ENCODE data around the gene NDC80.
A peak's percentile ranks its signal among the peaks of the same experiment; 100 is the strongest.
"Not testable (repeated sequence)": the region's sequence is repeated elsewhere in the genome, so short reads cannot be mapped to it uniquely, and the experiment has no call there.

NDC80 gene

DNA sequence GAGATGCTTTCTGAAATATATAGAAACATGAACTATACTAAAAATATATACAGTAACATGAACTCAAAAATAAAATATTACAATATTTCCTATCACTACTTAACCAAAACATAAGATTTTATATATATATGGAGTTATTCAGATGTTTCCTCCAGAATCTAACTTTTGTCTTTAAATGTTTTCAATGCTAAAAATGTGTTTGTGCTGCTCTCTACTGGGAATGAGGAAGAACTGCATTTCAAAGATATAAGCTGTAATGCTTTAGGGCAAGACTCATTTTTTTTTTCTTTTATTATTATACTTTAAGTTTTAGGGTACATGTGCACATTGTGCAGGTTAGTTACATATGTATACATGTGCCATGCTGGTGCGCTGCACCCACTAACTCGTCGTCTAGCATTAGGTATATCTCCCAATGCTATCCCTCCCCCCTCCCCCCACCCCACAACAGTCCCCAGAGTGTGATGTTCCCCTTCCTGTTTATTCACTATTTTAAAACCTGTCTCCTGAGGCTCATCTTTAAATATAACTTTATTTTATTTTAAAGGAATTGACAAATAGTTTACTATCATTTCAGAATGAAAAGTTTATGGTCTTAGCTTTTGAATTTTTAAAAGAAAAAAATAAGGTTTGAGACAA is 29.3 kb upstream of the NDC80 start:
- H3K27ac ChIP-seq, result not testable (repeated sequence)

DNA sequence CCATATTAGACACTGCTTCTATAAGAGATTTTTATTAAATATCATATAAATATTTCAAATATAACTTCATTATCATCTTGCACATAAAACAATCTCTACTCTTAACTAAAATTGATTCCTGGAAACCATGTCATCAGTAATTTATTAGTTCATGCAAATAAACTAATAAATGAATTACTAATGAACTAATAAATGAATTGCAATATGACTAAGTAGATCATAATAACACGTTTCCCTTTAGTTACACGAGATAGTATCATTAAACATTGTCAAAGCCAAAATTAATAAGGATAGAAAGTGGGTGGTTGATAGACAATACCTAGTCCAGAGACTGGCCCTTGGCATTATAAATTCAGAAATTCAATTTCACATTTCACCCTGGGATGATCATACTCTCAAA is 26.2 kb upstream of the NDC80 start:
- TF ChIP-seq, protein P1, sequence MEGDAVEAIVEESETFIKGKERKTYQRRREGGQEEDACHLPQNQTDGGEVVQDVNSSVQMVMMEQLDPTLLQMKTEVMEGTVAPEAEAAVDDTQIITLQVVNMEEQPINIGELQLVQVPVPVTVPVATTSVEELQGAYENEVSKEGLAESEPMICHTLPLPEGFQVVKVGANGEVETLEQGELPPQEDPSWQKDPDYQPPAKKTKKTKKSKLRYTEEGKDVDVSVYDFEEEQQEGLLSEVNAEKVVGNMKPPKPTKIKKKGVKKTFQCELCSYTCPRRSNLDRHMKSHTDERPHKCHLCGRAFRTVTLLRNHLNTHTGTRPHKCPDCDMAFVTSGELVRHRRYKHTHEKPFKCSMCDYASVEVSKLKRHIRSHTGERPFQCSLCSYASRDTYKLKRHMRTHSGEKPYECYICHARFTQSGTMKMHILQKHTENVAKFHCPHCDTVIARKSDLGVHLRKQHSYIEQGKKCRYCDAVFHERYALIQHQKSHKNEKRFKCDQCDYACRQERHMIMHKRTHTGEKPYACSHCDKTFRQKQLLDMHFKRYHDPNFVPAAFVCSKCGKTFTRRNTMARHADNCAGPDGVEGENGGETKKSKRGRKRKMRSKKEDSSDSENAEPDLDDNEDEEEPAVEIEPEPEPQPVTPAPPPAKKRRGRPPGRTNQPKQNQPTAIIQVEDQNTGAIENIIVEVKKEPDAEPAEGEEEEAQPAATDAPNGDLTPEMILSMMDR (conservative IDR thresholded peaks at IDR 0.05), result no peak

More for the DNA sequence above, 29.3 kb upstream of the NDC80 start:
- TF ChIP-seq, protein P1 (conservative IDR thresholded peaks at IDR 0.05), result peak; percentile 78

DNA sequence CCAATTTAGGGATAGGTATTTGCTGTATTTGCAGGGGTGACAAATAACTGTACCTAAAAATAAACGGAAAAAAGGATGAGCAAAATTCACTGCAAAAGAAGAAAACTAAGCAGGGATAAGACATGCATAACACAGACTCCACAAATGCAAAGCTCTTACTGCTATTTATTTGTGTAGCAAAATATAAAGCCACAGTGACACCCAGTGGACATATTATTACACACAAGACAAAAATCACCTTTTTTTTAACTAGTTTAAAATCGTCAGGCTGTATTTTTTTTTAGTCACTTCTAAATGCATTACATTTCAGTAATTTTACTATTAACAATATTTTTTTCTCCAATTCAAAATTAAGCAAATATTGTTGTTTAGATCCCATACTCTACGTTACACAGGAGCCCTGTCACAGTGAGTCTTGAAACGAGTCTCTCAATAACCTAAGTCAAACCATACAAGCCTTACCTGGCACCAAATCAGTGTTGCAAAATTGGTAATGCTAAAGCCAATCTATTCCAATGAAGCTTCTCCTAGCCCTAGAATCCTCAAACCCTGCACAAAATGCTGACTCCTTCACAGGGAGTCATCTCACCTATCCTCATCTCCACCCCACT is 23.8 kb upstream of the NDC80 start:
- TF ChIP-seq, protein P1 (conservative IDR thresholded peaks at IDR 0.05), result peak; percentile 76

More for the DNA sequence above, 26.2 kb upstream of the NDC80 start:
- no peak overlapping the region for H3K27ac ChIP-seq

DNA sequence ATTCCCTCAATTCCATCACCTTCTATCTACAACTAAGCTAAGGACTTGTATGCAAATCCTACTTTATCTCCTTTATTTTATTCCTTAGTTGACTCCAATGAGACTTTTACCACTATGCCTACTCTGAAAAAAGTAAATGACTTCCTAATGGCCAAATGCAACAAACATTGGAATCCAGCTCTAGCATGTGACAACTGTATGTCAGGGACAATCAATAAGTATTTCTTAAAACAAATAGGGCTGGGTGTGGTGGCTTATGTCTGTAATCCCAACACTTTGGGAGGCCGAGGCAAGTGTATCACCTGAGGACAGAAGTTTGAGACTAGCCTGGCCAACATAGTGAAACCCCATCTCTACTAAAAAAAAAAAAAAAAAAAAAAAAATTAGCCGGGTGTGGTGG is 21.9 kb upstream of the NDC80 start:
- TF ChIP-seq, protein P1 (conservative IDR thresholded peaks at IDR 0.05), result no peak
- H3K27ac ChIP-seq, result no peak overlapping the region

More for the DNA sequence above, 23.8 kb upstream of the NDC80 start:
- H3K27ac ChIP-seq, result no peak overlapping the region

DNA sequence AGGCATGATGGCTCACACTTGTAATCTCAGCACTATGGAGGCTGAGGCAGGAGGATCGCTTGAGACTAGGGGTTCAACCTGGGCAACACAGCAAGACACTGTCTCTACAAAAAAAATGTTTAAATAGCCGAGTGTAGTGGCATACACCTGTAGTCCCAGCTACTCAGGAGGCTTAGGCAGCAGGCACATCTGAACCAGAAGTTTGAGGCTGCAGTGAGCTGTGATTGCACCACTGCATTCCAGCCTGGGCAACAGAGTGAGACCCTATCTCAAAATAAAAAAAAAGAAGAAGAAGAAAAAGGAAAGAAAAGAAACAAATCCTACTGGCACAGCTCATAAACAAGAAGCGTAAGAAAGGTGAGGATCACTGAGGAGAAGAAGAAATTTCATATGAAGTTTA is 19.9 kb upstream of the NDC80 start:
- TF ChIP-seq, protein P1 (conservative IDR thresholded peaks at IDR 0.05), result no peak

DNA sequence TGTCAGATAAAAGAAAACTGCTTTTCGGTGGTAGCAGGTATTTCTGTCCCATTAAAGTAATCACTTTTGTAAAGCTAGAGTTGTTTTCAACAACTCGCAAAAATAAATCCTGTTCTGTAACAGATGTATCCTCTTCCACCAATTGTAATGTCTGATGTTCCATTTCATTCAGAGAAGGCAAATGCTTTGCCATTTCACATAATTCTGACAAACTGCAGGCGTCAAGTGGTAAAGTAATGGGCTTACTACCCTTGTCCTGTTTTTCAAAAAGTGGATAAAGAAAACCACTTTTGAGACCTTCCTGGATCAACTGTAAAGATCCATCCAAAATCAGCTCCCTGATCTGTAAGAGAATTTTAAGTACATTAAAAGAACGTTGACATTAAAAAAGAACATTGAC is 16.7 kb upstream of the NDC80 start:
- TF ChIP-seq, protein P1 (conservative IDR thresholded peaks at IDR 0.05), result no peak
- H3K27ac ChIP-seq, result no peak overlapping the region

More for the DNA sequence above, 19.9 kb upstream of the NDC80 start:
- H3K27ac ChIP-seq, result no peak overlapping the region

DNA sequence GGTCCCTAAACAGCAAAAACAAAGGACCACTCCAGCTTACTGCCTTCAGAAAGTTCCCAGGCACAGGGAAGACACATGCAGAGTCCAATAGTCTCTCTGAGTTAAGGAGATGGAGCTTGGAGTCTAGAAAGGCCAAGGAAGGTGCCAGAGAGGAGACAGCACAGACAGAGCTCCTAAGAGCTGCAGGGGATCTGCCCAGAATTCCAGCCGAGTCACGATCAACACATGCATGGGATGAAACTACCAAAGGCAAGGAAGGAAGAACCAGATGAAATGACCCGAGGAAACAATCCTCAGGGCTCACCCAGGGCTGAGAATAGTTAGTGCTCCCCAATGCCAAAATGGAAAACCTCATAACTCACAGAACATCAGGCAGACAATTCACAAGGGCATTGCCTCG is 15.5 kb upstream of the NDC80 start:
- TF ChIP-seq, protein P1 (conservative IDR thresholded peaks at IDR 0.05), result no peak
- H3K27ac ChIP-seq, result no peak overlapping the region

Data from VCaP (cell line).